GM20431 (cell line): ENCODE data around the gene LAMB4.
"Not testable (repeated sequence)": the region's sequence is repeated elsewhere in the genome, so short reads cannot be mapped to it uniquely, and the experiment has no call there.

Source experiments
- in situ Hi-C: fragments of 300-500 bp; cut with MseI, MboI; formaldehyde crosslinking; loops from one replicate; pipeline ENCODE4 v1.15.0; 2020; ENCODE audit warnings: low sequenced_read_pairs; ENCODE audit not compliant: unreplicated experiment

The LAMB4 gene

DNA sequence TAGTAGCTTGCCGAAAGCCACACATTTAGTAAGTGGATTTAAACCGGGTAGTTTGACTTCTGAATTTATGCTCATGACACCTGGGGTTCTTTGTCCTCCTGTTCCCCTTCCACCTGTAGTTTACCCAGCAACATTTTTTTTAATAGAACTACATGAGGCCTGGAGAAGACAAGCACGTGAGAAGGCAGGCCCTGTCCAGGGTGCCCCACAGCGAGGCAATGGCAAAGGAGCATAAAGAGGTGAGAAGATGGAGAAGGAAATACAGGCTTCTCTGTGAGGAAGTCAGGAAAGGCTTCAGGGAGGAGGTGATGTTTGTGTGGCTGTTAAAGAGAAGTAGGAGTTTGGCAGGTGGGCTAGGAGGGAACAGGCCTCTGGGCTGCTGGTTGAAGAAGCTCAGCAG lies 76.9 kb downstream of the LAMB4 start:
- in situ Hi-C loops: no loop called here

- in situ Hi-C loops: no loop called here
These were observed 78.7 kb downstream of the LAMB4 start for GRCh38 chr7:108051454-108051853.

GRCh38 chr7:108049962-108050361 lies 80.2 kb downstream of the LAMB4 start:
- in situ Hi-C loops: no loop called here

- in situ Hi-C loops: no loop called here
These were observed 81.7 kb downstream of the LAMB4 start for GRCh38 chr7:108048422-108048821.

DNA sequence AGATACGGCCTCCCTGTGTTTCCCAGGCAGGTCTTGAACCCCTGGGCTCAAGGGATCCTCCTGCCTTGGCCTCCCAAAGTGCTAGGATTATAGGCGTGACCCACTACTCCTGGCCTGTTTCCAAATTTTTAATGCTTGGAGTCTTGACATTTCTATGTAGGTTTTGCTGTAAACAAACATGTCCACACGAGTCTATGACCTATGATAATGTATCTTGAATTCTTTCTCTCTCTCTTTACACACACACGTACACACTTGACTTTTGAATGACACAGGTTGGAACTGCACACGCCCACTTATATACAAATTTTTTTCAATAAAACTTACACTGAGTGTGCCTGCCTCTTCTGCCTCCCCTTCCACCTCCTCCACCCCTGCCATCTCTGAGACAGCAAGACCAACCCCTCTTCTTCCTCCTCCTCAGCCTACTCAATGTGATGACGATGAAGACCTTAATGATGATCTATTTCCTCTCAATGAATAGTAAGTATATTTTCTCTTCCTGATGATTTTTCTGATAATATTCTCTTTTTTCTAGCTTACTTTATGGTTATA lies 83.1 kb downstream of the LAMB4 start:
- in situ Hi-C loops: no loop called here

DNA sequence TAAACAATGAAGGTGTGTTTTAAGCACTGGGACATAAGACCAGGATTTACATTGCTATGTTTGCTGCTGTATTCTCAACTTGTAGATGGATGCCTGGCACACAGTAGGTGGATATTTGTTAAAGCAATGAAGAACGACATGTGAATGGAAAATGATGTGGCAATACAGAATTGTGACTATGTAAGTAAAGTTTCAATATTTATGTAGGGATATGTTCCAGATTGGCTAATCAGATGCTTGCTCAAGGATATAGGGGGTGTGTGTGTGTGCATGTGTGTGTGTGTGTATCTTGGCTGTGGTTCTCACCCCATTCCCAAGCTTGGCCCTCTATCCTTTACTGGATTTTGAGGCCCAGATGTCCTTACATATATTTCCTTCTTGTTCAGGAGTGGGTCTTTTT lies 84.5 kb downstream of the LAMB4 start:
- in situ Hi-C loops: no loop called here

DNA sequence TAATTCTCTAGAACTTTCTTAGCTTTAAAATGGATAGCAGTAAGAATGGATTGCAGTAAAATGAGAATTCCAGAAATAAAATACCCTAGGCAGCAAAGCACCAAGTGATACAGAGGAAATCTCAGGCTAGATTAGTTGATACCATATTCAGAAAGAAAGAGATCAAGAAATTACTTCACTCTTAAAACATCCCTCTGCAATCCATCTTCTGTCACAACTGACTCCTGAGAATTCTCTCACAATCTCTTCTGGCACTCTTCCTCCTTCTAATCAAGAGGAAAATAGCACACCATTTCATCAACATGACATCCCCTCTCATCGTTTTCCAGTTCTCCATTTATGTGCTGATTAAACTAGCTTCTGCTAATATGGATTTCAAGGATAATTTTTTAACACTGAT lies 85.0 kb downstream of the LAMB4 start:
- in situ Hi-C loops: no loop called here

DNA sequence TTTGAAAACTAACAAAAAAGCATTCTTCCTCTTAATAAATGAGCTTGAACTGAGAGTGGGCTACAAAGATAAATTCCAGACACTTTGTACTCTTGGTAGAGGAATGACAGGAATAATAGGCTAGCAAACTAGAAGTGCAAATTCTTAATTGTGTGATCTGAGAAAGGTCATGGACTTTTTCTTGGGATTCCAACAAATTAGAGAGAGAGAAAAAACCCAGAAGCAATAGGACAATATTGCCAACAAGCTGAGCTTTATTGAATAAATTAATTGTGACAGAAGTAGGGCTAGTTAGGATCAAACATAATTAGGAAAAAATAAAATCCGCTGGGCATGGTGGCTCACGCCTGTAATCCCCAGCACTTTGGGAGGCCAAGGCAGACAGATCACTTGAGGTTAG lies 85.8 kb downstream of the LAMB4 start:
- in situ Hi-C loops: no loop called here

GRCh38 chr7:108038986-108039385 lies 91.2 kb downstream of the LAMB4 start:
- in situ Hi-C loops: no loop called here

DNA sequence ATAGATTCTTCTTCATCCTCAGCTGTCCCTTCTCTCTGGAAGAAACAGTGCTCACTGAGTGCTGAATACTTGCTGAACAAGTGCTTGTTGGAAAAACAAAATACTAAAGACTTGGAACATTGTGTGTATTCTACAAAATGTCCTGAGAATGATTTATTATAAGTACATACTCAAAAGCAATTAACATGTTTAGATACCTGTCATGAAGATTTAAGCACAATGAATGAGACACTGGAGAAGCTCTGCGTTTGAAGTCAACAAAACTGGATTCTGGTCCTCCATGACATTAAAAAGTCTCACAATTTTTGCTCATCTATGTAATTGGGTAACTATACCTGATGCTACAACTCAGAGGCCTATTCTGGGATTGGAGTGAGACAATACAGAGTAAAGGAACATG lies 92.4 kb downstream of the LAMB4 start:
- in situ Hi-C loops: no loop called here

GRCh38 chr7:108037140-108037539 lies 93.0 kb downstream of the LAMB4 start:
- in situ Hi-C loops: no loop called here

GRCh38 chr7:108034586-108034985 lies 95.6 kb downstream of the LAMB4 start:
- in situ Hi-C loops: no loop called here

- in situ Hi-C loops: no loop called here
These were observed 96.2 kb downstream of the LAMB4 start for GRCh38 chr7:108033776-108034497.

DNA sequence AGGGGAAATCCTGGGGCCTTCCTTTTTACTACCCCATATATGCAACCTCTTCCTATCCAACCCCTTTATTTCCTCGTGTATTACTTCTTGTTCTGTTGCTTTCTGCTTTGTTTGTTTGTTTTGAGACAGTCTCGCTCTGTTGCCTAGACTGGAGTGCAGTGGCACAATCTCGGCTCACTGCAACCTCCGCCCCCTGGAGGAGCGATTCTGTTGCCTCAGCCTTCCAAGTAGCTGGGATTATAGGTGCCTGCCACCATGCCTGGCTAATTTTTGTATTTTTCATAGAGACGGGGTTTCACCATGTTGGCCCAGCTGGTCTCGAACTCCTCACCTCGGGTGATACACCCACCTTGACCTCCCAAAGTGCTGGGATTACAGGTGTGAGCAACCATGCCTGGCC lies 96.9 kb downstream of the LAMB4 start:
- in situ Hi-C loops: not testable (repeated sequence)

DNA sequence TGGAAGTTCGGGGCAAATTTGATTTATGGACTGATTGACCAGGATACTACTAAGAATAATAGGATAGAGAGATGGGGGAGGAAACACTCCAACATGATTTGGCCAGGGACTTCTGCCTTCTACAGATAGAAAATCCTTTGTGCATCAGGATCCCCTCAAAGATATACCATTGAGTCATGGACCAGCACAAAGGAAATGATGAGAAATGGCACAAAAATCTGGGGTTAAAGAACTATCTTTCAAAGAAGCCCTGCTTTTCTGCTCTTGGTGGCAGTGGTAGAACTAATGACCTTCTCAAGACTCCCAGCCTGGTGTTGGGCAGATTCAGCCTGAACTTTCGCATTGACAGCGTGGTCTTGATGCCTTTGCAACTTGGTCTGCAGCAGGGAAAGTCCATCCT lies 99.6 kb downstream of the LAMB4 start:
- in situ Hi-C loops: no loop called here

- in situ Hi-C loops: no loop called here
These were observed 101.1 kb downstream of the LAMB4 start for GRCh38 chr7:108029034-108029433.

DNA sequence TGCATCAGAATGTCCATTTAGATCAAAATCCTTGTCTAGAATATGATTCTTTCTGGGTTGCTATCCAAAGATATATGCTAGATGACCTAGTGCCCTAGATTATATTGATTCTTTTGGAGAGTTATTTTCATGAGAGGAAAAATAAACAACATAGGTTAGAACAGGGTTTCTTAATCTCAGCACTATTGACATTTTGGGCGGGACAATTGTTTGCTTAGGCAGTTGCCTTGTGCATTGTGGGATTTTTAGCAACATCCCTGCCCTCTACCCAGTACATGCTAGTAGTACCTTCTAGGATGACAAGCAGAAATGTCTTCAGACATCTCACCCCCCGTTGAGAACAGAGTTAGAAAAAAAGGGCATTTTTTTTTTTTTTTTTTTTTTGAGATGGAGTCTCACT lies 102.0 kb downstream of the LAMB4 start:
- in situ Hi-C loops: no loop called here

DNA sequence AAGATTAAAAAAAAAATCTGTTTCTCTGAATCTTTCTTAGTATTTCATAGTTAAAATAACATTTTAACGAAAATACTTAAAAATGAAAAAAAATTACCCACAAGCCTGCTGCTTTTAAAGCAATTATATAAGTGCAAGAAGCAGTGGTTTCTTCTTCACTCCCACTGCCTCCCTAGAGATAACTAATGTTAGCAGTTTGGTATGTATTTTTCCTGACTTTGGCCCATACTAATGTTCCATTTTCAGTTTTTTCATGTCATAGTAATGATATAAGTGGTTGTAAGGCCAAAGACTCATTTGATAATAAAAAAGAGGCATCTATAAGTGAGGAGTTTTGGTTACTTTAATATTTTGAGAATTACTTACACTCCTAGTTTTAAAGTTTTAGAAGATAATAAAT lies 102.9 kb downstream of the LAMB4 start:
- in situ Hi-C loops: no loop called here

GRCh38 chr7:108026647-108027046 lies 103.5 kb downstream of the LAMB4 start:
- in situ Hi-C loops: no loop called here

- in situ Hi-C loops: no loop called here
These were observed 104.0 kb downstream of the LAMB4 start for GRCh38 chr7:108026116-108026515.

DNA sequence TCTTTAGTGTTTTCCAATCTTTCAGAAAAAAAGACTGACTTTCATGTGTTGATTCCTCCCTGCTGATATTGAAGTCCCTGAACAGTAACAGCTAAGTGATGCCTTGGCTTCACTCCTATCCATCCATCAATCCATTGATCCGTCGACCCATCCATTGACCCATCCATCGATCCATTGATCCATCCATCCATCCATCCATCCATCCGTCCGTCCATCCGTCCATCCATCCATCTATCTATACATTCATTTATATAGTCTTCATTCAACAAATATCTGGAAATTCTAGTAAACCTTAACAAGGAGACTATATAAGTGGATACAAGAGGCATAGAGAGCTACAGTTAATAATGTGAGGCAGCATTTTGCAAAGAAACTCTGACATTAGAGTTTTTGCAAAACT lies 105.6 kb downstream of the LAMB4 start:
- in situ Hi-C loops: no loop called here

- in situ Hi-C loops: no loop called here
These were observed 109.6 kb downstream of the LAMB4 start for GRCh38 chr7:108020585-108020984.
